Breast epithelium (tissue), 3 donors: Measurements from ENCODE around the gene GLDN.

Experiments used
- POLR2A ChIP-seq: fragments of 450-650 bp; IDR thresholded peaks from one replicate; pipeline ENCODE4 v1.6.1; 2016; ENCODE audit warnings: antibody characterized with exemption, mild to moderate bottlenecking, moderate library complexity
- TF ChIP-seq, protein P1 (sequence below), 3 donors: fragments of 450-650 bp; IDR thresholded peaks; one replicate each; pipeline ENCODE4 v1.5.1; 2016 to 2017; ENCODE audit warnings: antibody characterized with exemption in 3 of 3, mild to moderate bottlenecking in 3 of 3, moderate library complexity in 3 of 3

- TF ChIP-seq, protein P1, sequence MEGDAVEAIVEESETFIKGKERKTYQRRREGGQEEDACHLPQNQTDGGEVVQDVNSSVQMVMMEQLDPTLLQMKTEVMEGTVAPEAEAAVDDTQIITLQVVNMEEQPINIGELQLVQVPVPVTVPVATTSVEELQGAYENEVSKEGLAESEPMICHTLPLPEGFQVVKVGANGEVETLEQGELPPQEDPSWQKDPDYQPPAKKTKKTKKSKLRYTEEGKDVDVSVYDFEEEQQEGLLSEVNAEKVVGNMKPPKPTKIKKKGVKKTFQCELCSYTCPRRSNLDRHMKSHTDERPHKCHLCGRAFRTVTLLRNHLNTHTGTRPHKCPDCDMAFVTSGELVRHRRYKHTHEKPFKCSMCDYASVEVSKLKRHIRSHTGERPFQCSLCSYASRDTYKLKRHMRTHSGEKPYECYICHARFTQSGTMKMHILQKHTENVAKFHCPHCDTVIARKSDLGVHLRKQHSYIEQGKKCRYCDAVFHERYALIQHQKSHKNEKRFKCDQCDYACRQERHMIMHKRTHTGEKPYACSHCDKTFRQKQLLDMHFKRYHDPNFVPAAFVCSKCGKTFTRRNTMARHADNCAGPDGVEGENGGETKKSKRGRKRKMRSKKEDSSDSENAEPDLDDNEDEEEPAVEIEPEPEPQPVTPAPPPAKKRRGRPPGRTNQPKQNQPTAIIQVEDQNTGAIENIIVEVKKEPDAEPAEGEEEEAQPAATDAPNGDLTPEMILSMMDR (IDR thresholded peaks at IDR 0.05), result no peak
- no peak for TF ChIP-seq POLR2A
Observed at GRCh38 chr15:51387699-51388041, 46.2 kb downstream of the GLDN start.
